ENCODE results near the gene HSD17B2.
"Not testable (repeated sequence)": the region's sequence is repeated elsewhere in the genome, so short reads cannot be mapped to it uniquely, and the experiment has no call there.

- not testable (repeated sequence) for TF ChIP-seq CTCF (IDR thresholded peaks at IDR 0.05; ENCODE audit: low read length); EZH2 (IDR thresholded peaks at IDR 0.05; ENCODE audit: borderline replicate concordance, low read length)
These were observed 104.2 kb downstream of the HSD17B2 start for GRCh38 chr16:82139286-82139571.
